NCI-H2196 treated with DMSO at 0.1 percent for 48 hours (cell line): ENCODE data around the gene CEP295NL.
"Not testable (repeated sequence)": the region's sequence is repeated elsewhere in the genome, so short reads cannot be mapped to it uniquely, and the experiment has no call there.

Experiments used
- DNase-seq: peaks from one replicate; lab custom pipeline; 2025; ENCODE audit not compliant: unreplicated experiment; lab: John Stamatoyannopoulos, UW

CEP295NL gene

DNA sequence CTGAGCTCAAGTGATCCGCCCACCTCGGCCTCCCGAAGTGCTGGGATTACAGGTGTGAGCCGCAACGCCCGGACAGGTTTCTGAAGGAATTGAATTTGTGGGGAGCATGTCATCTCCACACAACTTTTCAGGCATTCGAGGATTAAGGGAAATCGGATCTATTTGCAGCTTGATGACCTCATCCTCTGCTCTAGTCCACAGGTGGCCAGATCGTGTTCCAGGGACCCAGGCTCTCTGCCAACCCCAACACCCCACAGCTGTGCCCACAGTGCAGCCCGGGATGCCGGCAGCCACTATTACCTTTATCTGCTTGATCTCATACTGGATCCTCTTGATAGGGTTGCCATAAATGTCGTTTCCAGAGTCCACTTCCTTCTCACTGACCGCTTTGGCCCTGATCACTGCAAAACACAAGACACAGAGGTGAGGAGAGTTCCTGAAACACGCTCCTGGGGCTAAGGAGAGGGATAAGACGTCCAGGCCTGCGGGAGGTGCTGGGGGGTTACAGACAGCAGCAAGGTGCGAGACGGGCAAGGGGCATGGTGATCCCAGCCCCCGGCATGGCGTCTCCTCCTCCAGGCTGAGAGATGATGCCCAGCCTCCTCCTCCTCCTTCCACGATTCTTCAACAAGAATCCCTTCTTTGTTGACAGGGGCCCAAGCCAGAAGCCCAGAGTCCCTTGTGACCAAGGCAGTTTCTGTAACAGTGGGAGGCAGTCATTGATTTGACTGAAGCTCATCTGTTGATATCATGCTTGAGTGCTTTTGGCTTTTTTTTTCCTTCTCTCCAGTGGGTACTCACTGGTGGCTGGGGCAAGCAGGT, 29.3 kb downstream of the CEP295NL start:
- DNase-seq = peak; percentile 97

DNA sequence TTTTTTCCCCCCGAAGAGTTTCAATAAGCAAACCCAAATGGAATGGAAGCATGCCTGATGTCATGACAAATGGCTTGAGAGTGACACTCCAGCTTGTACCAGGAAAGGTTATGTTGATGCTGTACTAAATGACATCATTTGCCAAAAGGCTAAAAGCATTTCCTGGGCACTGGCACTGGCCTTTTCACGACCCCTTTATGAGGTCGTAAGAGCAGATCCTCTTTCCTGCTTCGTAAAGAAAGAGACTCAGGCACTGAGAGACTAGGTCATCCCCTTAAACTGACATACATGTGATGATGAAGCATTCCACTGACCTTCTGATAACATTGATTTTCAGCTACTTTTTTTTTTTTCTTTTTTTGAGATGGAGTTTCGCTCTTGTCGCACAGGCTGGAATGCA, 30.5 kb downstream of the CEP295NL start:
- peak; percentile 35 for DNase-seq

DNA sequence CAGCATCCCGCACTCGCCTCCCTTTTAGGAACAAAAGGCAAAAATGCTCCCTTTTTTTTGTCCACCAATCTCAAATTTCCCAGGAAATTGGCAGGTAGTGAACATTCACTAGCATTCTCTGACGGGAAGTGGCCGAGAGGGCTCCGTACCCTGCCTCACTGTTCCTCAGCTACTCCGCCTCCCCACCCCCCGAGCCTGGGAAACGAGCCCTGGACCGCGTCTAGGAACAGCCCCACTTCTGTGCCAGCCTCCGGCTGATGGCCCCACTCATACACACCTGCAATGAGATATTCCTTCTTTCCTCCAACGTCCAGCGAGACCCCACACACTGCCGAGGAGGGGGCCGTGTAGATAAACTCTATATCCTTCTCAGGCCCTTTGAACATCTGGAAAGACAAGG, 32.4 kb downstream of the CEP295NL start:
- no peak for DNase-seq

- DNase-seq = no peak
Measured at GRCh38 chr17:78868391-78868790, 34.6 kb downstream of the CEP295NL start.

DNA sequence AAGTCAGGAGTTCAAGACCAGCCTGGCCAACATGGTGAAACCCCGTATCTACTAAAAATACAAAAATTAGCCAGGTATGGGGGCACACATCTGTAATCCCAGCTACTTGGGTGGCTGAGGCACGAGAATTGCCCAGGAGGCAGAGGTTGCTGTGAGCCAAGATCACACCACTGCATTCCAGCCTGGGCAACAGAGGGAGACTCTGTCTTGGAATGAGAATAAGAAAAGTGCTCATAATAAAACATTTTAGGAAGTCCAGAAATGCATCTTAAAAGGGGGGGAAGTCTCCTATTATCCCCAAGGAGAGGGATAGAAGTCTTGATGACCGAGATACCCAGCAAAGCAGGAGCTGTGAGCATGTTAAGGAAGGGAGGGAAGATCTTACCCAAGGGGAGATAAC, 36.0 kb downstream of the CEP295NL start:
- not testable (repeated sequence) for DNase-seq

DNA sequence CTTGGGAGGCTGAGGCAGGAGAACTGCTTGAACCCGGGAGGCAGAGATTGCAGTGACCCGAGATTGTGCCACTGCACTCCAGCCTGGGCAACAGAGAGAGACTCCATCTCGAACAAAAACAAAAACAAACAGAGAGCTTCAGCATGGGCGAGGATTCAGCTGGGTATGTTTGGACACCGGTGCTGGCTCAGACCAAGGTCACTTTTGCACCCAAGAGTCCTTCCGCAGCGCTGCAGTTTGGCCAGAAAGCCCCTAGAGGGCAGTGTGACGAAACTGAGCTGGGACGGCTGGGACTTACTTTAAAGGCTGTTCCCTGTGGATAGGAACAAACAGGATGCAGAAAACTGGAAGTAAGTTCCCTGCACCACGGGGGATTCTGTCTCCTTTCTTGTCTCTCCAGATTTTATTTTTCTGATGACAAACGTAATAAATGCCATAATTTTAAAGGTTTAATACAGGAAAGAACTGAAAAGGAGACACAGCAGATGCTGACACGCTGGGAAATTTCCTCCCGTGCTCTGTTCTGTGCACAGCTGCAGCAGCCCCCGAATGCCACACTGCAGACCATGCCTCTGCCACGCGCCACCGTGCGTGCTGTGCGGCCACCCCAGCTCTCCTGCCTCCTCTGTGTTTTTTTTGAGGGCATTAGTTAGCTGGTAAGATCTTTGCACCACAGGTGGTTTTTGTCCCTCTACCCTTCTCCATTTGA, 37.2 kb downstream of the CEP295NL start:
- peak; percentile 87 for DNase-seq

DNA sequence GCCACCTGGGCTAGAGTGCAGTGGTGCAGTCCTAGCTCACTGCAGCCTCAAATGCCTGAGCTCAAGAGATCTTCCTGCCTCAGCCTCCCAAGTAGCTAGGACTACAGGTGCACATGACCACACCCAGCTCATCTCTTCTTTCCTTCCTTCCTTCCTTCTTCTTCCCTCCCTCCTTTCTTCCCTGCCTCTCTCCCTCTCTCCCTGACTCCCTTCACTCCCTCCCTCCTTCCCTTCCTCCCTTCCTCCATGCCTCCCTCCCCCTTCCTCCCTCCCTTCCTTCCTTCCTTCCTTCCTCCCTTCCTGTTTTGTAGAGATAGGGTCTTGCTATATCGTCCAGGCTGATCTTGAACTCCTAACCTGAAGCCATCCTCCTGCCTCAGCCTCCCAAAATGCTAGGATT, 38.9 kb downstream of the CEP295NL start:
- no peak for DNase-seq

DNA sequence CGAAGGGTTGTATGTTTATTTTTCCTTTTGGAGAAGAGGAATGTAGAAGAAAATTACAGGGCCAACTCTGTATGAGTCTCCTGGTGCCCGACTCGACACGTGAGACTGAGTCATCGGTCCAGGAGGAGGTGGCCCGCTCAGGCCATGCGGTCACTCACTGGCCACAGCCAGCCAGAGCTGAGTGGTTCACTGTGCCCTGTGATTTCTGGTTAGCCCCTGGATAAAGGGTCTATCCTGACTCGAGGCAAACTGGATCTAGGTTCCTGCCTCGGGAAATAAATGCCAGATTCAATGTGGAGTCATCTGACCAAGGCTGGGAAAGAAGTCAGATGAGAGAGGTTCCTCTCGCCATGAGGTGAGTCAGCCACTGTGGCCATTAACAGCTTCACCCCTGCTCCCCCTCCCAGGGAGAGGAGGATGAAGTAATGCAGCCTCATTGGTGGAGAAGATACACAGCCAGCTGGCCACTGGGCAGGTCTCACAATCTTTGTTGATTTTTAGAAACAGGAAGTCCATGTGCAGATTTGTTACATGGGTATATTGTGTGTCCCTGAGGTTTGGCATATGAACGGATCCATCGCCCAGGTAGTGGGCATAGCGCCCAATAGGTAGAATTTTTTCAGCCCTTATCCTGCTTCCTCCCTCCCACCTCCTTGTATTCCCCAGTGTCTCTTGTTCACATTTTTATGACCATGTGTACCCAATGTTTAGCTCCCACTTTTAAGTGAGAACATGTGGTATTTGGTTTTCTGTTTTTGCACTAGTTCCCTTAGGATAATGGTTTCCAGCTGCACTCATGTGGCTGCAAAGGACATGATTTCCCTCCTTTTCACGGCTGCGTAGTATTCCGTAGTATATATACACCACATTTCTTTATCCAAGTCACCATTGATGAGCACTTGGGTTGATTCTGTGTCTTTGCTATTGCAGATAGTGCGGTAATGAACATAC, 40.7 kb downstream of the CEP295NL start:
- peak; percentile 90 for DNase-seq

DNA sequence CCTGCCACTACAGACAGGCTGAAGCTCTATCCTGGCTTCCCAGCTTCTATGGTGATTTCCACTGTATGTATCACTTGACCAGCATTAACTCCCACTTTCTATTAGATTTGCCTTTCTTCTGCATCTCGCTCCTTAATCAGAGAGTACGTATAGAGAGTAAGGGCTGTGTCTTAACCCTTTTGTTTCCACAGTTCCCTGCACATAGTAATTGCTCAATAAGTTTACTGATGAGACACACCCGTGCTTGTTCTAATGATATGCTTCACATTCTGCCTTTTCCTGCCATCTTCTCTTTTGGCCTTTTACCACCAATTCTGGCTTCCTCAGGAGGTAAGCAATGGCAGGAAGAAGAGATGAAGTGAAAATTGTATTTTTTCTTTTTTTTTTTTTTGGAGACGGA, 41.8 kb downstream of the CEP295NL start:
- DNase-seq = no peak

DNA sequence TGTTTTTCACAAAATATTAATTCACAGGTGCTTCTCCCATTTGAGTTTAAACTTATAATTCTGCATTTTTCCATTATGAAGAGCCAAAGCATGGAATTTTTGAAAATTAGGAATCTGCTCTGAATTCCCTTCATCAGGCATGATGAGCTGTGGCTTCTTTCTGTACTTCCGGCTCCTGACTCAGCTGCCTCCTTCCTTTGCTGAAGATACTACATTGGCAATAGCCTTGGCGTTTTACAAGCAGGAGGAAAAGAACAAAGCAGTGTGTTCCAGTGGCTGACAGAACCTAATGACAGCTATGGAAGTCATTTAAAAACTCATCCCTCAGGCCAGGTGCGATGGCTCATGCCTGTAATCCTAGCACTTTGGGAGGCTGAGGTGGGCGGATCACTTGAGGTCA, 44.0 kb downstream of the CEP295NL start:
- DNase-seq = no peak

DNA sequence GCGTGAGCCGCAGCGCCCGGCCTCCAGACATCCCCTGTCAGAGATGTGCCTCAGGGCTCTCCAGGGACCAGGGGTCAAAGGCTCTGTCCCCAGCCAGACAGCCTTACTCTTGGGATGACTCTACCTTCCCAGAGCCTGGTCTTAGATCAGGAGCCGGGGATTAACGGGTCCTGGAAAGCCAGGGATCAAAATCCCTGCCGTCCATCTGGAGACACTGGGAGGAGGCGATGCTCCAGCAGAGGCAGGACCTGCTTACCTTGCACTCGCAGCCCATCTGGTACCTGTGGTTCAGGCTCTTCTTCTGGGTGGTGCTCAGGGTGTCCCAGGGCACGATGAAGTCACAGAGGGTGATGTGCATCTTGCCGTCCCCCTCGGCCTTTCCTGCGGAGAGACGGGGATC, 45.7 kb downstream of the CEP295NL start:
- DNase-seq = no peak

DNA sequence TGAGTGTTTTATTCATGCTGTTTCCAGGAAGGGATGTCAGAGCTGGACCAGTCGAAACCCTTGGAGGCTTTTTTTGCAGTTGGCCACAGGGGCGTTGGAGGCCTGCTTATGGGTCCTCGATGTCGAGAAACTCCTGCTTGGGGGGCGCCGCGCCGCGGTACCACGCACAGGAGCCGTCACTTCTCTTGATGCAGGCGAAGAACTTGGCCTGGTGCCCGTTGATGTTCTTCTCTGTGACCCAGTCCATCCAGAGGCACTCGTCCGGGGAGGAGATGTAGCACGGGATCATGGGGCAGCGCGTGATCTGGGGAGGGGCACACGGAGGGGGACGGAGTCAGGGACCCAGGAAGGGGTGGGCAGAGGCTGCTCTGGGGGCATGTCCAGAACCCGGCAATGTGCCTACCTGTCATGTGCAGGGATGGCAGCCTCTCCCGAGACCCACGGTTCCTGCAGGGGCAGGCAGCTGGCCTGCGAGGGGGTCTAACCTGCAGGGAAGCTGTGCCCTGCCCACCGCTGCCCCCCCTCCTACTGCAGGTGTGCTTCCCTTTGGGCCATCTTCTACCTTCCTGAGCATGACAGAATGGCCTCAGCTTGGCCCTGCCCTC, 47.3 kb downstream of the CEP295NL start:
- no peak for DNase-seq

DNA sequence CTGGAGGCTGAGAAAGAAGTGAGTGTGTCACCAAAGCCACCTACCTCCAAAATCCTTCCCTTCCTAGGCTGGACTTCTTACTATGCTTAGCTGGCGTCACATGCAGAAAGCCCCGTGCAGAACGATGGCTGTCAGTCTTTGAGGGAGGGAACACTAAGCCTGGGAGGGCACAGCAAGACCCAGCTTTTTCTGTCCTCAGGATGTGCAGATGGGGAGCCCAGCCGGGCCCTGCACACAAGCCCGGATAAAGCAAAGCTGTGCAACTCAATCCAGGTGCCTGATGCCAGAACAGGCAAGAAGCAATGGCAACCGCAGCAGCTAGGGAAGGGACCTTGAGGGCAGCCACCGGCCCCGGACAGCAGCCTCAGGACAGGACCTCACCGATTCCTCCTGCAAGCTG, 48.5 kb downstream of the CEP295NL start:
- no peak for DNase-seq

DNA sequence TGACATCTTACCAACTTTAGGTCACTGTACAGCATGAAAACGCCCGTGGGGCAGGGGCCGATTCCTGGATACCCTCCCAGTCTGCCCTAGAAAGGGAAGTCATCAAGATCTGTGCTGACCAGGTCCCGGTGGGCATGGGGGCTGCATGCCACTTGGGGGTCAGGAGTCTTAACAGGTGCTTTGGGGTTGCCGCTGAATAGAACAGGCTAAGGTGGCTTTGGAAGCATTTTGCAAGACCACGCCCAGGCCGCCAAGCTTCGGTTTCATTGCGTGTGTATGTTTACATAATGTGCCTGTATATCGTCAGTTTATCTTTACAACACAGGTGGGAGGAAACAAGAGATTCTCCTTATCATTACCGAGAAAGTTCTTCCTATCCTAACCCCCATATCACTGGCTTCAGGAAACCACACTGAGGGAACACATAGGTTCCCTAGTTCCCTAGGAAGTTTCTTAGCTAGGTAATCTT, 49.0 kb downstream of the CEP295NL start:
- DNase-seq = no peak

GRCh38 chr17:78852709-78853121, 50.3 kb downstream of the CEP295NL start:
- DNase-seq = no peak

DNA sequence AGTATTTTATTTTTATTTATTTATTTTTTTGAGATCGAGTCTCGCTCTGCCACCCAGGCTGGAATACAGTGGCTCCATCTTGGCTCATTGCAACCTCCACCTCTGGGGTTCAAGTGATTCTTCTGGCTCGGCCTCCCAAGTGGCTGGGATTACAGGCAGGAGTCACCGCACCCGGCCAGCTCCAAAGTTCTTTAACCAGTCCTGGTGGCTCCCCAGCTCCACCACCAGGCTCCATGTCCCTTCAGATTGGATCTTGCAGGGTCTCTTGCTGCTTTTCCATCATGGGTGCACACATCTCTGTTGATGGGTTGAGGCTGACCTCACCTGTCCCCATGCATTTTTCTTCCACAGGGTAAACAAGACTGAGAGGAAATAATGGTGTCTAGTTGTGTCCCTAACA, 54.0 kb downstream of the CEP295NL start:
- no peak for DNase-seq

- DNase-seq = no peak
Measured at GRCh38 chr17:78847052-78847451, 55.9 kb downstream of the CEP295NL start.

- no peak for DNase-seq
Measured at GRCh38 chr17:78844301-78845005, 58.5 kb downstream of the CEP295NL start.

GRCh38 chr17:78842881-78843565, 60.0 kb downstream of the CEP295NL start:
- DNase-seq = peak; percentile 75
